A549 (cell line): ENCODE measurements around the gene KRTAP5-4. TPM values are rescaled to one million over a fixed set of nuclear protein-coding genes. Genes with fewer than 3 reads are reported as not detected.
"Not testable (repeated sequence)": the region's sequence is repeated elsewhere in the genome, so short reads cannot be mapped to it uniquely, and the experiment has no call there.

ENCODE experiments used
- ATAC-seq, 2 experiments: fragments of 200-7000 bp in 1 of 2; fragments of >200 bp in 1 of 2; cut with Nextera tagmentation in 1 of 2; cut with Tn5 transposase in 1 of 2; 3 replicates each; pipeline versions ENCODE4 v1.8.0 to v1.9.1; 2018 to 2020; ENCODE audit warnings: mild to moderate bottlenecking in 1 of 2, moderate library complexity in 1 of 2
- CTCF ChIA-PET: fragments of 300-600 bp; sonication (Branson Sonifier 250); formaldehyde crosslinking; extraction: SDS; loops from one replicate; lab custom pipeline; 2021; ENCODE audit warnings: antibody characterized with exemption, inconsistent platforms; lab: Yijun Ruan, JAX
- POLR2A ChIA-PET: fragments of 350-600 bp; formaldehyde crosslinking; extraction: SDS; loops from one replicate; lab custom pipeline; 2021; ENCODE audit warnings: antibody characterized with exemption, inconsistent platforms; lab: Yijun Ruan, JAX
- DNase-seq, 2 experiments: peaks; one replicate each; pipeline versions ENCODE4 v3.0.0 to v3.0.0-alpha.2; 2011 to 2016; ENCODE audit warnings: low read depth in 1 of 2, low spot score in 1 of 2
- FAIRE-seq: peaks from 2 replicates; lab custom pipeline; 2011; peaks lifted over from hg19 to GRCh38; lab: Jason Lieb, UNC
- H3K27ac ChIP-seq, 2 experiments: fragments of >200 bp; sonication (Bioruptor Twin); formaldehyde crosslinking; 3 replicates each; pipeline ENCODE4 v1.5.1; 2016 to 2017
- H3K4me1 ChIP-seq: fragments of >200 bp; sonication (Bioruptor Twin); formaldehyde crosslinking; 3 replicates; pipeline ENCODE4 v1.6.1; 2016
- H3K4me2 ChIP-seq: fragments of >200 bp; sonication (Bioruptor Twin); formaldehyde crosslinking; 3 replicates; pipeline ENCODE4 v1.6.1; 2016
- H3K4me3 ChIP-seq: fragments of >200 bp; sonication (Bioruptor Twin); formaldehyde crosslinking; 3 replicates; pipeline ENCODE4 v1.5.1; 2016
- H3K9me3 ChIP-seq: fragments of >200 bp; sonication (Bioruptor Twin); formaldehyde crosslinking; 3 replicates; pipeline ENCODE4 v1.6.1; 2016
- CEBPB ChIP-seq, 2 experiments: fragments of >200 bp in 1 of 2; sonication (Bioruptor Twin) in 1 of 2; formaldehyde crosslinking in 1 of 2; IDR thresholded peaks; 2 replicates each; pipeline ENCODE4 v1.6.1; 2012 to 2016
- EHMT2 ChIP-seq: fragments of 200-600 bp; sonication (generic); IDR thresholded peaks from 2 replicates; pipeline ENCODE4 v1.6.1; 2016; ENCODE audit warnings: antibody characterized with exemption, low read depth, mild to moderate bottlenecking, moderate library complexity
- ELK1 ChIP-seq: fragments of 150-350 bp; IDR thresholded peaks from 2 replicates; pipeline ENCODE4 v1.6.1; 2014; ENCODE audit warnings: low read depth, mild to moderate bottlenecking, low read length
- ESRRA ChIP-seq: fragments of 150-350 bp; IDR thresholded peaks from 2 replicates; pipeline ENCODE4 v1.6.1; 2014; ENCODE audit warnings: mild to moderate bottlenecking, low read length, borderline replicate concordance
- FOSB ChIP-seq: fragments of 250-450 bp; sonication (Bioruptor Pico); IDR thresholded peaks from 2 replicates; pipeline ENCODE4 v1.5.0; 2020; ENCODE audit warnings: mild to moderate bottlenecking, moderate library complexity
- FOSL2 ChIP-seq, 2 experiments: fragments of 450-650 bp in 1 of 2; fragments of >200 bp in 1 of 2; sonication (Bioruptor Twin) in 1 of 2; formaldehyde crosslinking; IDR thresholded peaks; 2 replicates each; pipeline versions ENCODE4 v1.5.0 to v1.6.1; 2016 to 2020; ENCODE audit warnings: mild to moderate bottlenecking in 1 of 2, moderate library complexity in 1 of 2
- GATA3 ChIP-seq: IDR thresholded peaks from 2 replicates; pipeline ENCODE4 v1.6.1; 2012; ENCODE audit warnings: borderline replicate concordance
- HDAC2 ChIP-seq: fragments of 200-600 bp; sonication (generic); IDR thresholded peaks from 2 replicates; pipeline ENCODE4 v1.6.1; 2016
- JUNB ChIP-seq: fragments of >200 bp; sonication (Bioruptor Twin); formaldehyde crosslinking; IDR thresholded peaks from 2 replicates; pipeline ENCODE4 v1.6.1; 2016
- KDM1A ChIP-seq: fragments of 200-600 bp; sonication (generic); IDR thresholded peaks from 2 replicates; pipeline ENCODE4 v1.6.1; 2016; ENCODE audit warnings: low read depth, mild to moderate bottlenecking
- MAZ ChIP-seq: fragments of 150-350 bp; IDR thresholded peaks from 2 replicates; pipeline ENCODE4 v1.6.1; 2014; ENCODE audit warnings: antibody characterized with exemption, low read depth, low read length, borderline replicate concordance
- NFE2L2 ChIP-seq: fragments of 150-350 bp; conservative IDR thresholded peaks from 2 replicates; pipeline ENCODE4 v1.6.1; 2014; ENCODE audit warnings: low read length
- POLR2A ChIP-seq: IDR thresholded peaks from 2 replicates; pipeline ENCODE4 v1.6.1; 2012; ENCODE audit warnings: mild to moderate bottlenecking, low read length
- POLR2AphosphoS2 ChIP-seq: conservative IDR thresholded peaks from 2 replicates; pipeline ENCODE4 v1.6.1; 2012; ENCODE audit warnings: low read length, improper control_type of control experiment, inconsistent platforms
- RAD21 ChIP-seq, 2 experiments: fragments of >200 bp in 1 of 2; sonication (Bioruptor Twin) in 1 of 2; formaldehyde crosslinking in 1 of 2; IDR thresholded peaks in 1 of 2; conservative IDR thresholded peaks in 1 of 2; 2 replicates in 1 of 2; 3 replicates in 1 of 2; pipeline ENCODE4 v1.6.1; 2012 to 2018; ENCODE audit warnings: inconsistent platforms in 1 of 2
- RCOR1 ChIP-seq: fragments of 150-350 bp; IDR thresholded peaks from 2 replicates; pipeline ENCODE4 v1.6.1; 2014; ENCODE audit warnings: antibody characterized with exemption, low read length, low read depth
- RNF2 ChIP-seq: fragments of 200-600 bp; sonication (generic); IDR thresholded peaks from 2 replicates; pipeline ENCODE4 v1.6.1; 2016; ENCODE audit warnings: low read depth, mild to moderate bottlenecking, antibody characterized with exemption, moderate library complexity, borderline replicate concordance
- SREBF2 ChIP-seq: fragments of 450-650 bp; IDR thresholded peaks from 2 replicates; pipeline ENCODE4 v1.6.1; 2014; ENCODE audit warnings: mild to moderate bottlenecking, moderate library complexity
- TFCP2L1 ChIP-seq: fragments of 250-450 bp; sonication (Bioruptor Pico); IDR thresholded peaks from 2 replicates; pipeline ENCODE4 v1.5.0; 2021; ENCODE audit warnings: mild to moderate bottlenecking
- ZC3H11A ChIP-seq: fragments of 450-650 bp; IDR thresholded peaks from 2 replicates; pipeline ENCODE4 v1.6.1; 2014; ENCODE audit warnings: antibody characterized with exemption, mild to moderate bottlenecking
- ZFP36 ChIP-seq: fragments of 450-650 bp; IDR thresholded peaks from 2 replicates; pipeline ENCODE4 v1.6.1; 2014; ENCODE audit warnings: borderline replicate concordance; ENCODE audit not compliant: partially characterized antibody
- ZSCAN20 ChIP-seq: fragments of 250-450 bp; sonication (Bioruptor Pico); IDR thresholded peaks from 2 replicates; pipeline ENCODE4 v1.8.0; 2022; ENCODE audit warnings: mild to moderate bottlenecking, moderate library complexity
- WGBS: methylation state at CpG from one replicate; pipeline ENCODE4 v1.1.6; 2017; ENCODE audit errors: missing lambda C conversion rate; 5-methylcytosine and 5-hydroxymethylcytosine counted together
- polyA minus RNA-seq: library from RNA; depleted of rRNA, polyadenylated mRNA; stranded (reverse); fragments of >200 nt; gene quantifications from 2 replicates; pipeline ENCODE4 v1.2.3, GENCODE V29; 2011; rRNA and poly(A)+ RNA removed
- polyA plus RNA-seq, 4 experiments: library from polyadenylated mRNA; depleted of rRNA in 3 of 4; stranded (reverse); fragments of >200 nt; fragmentation: RNase III in 1 of 4; extraction: RNeasy Plus Mini Kit Qiagen cat#74134 plus additional on column Dnase treatment in 1 of 4; gene quantifications; 2 replicates in 3 of 4; 3 replicates in 1 of 4; pipeline ENCODE4 v1.2.3, GENCODE V29; 2011 to 2017
- TF ChIP-seq, protein P1 (sequence below): fragments of 250-450 bp; sonication (Bioruptor Pico); IDR thresholded peaks from 2 replicates; pipeline ENCODE4 v1.5.0; 2020; ENCODE audit warnings: low read depth, mild to moderate bottlenecking, moderate library complexity
- TF ChIP-seq, protein P2 (sequence below): fragments of >200 bp; sonication (Bioruptor Twin); formaldehyde crosslinking; IDR thresholded peaks from 3 replicates; pipeline ENCODE4 v1.5.1; 2016

KRTAP5-4 gene, protein sequence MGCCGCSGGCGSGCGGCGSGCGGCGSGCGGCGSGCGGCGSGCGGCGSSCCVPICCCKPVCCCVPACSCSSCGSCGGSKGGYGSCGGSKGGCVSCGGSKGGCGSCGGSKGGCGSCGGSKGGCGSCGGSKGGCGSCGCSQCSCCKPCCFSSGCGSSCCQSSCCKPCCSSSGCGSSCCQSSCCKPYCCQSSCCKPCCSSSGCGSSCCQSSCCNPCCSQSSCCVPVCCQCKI
- polyA plus RNA-seq (2011; rRNA removed) (not detected in 2 replicates), polyA plus RNA-seq (2017; fragmentation: RNase III; extraction: RNeasy Plus Mini Kit Qiagen cat#74134 plus additional on column Dnase treatment) (not detected in 3 replicates), polyA minus RNA-seq (not detected in 2 replicates)
- polyA plus RNA-seq (2012; cell fraction: cytosol; rRNA removed), result not detected in 2 replicates
- not detected in 2 replicates for polyA plus RNA-seq (2012; cell fraction: nucleus; rRNA removed)

GRCh38 chr11:1622086-1622485 lies at the start of gene KRTAP5-4:
KRTAP5-4 (minus strand) TSS chr11:1622138; CDS start chr11:1622093, 45 bp downstream.
- FAIRE-seq (no peak), DNase-seq (no peak), ATAC-seq (no peak)
- Histone ChIP-seq H3K4me1 (no peaks in the 10 kb centered on the region), H3K27ac (no peak within 1 kb of the TSS), H3K4me2 (no peak within 1 kb of the TSS), H3K9me3 (no peaks in the 10 kb centered on the region), H3K4me3 (no peak within 1 kb of the TSS)
- ChIA-PET CTCF (no interaction called here), POLR2A (no interaction called here)
- TF ChIP-seq TFCP2L1 (CRISPR knock-in tag) (no peak), KDM1A (no peak), RAD21 (conservative IDR thresholded peaks at IDR 0.05 in 1 of 2, IDR thresholded peaks at IDR 0.05 in 1 of 2) (no peak), GATA3 (no peak), ESRRA (no peak), POLR2A (no peak)
- TF ChIP-seq, protein P1, sequence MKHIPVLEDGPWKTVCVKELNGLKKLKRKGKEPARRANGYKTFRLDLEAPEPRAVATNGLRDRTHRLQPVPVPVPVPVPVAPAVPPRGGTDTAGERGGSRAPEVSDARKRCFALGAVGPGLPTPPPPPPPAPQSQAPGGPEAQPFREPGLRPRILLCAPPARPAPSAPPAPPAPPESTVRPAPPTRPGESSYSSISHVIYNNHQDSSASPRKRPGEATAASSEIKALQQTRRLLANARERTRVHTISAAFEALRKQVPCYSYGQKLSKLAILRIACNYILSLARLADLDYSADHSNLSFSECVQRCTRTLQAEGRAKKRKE, result no peak
- WGBS, result 0% methylated on average over 1 of the region's 1 CpG

- no peak overlapping the region for H3K4me3 ChIP-seq
- no peak for DNase-seq
- H3K4me2 ChIP-seq, result no peak overlapping the region
- no peak overlapping the region for H3K27ac ChIP-seq
- 45% methylated on average over 11 of the region's 11 CpGs for WGBS
- FAIRE-seq, result no peak
- H3K4me1 ChIP-seq, result no peaks in the 10 kb centered on the region
- H3K9me3 ChIP-seq, result no peaks in the 10 kb centered on the region
- ATAC-seq, result no peak
- TF ChIP-seq, protein P1, result no peak
- no peak for TF ChIP-seq RNF2
- no peak for TF ChIP-seq POLR2AphosphoS2
- no peak for TF ChIP-seq ZSCAN20 (CRISPR knock-in tag)
- no peak for TF ChIP-seq CEBPB (IDR thresholded peaks at IDR 0.05)
- TF ChIP-seq FOSL2 (IDR thresholded peaks at IDR 0.05), result no peak
- TF ChIP-seq FOSL2 (CRISPR knock-in tag; IDR thresholded peaks at IDR 0.05), result no peak
- TF ChIP-seq MAZ, result no peak
- no peak for TF ChIP-seq RAD21 (conservative IDR thresholded peaks at IDR 0.05 in 1 of 2, IDR thresholded peaks at IDR 0.05 in 1 of 2)
- no peak for TF ChIP-seq ZC3H11A
- TF ChIP-seq SREBF2, result no peak
- ChIA-PET CTCF (interaction anchor here (0.7 to 7.7 kb wide), 6 partner anchors 19 to 480 kb away, joined by 3 to 34 read pairs (median 4); no protein-coding TSS in a partner anchor), POLR2A (no interaction called here)
These were observed 49.7 kb upstream of the KRTAP5-4 start for GRCh38 chr11:1671658-1672057.

DNA sequence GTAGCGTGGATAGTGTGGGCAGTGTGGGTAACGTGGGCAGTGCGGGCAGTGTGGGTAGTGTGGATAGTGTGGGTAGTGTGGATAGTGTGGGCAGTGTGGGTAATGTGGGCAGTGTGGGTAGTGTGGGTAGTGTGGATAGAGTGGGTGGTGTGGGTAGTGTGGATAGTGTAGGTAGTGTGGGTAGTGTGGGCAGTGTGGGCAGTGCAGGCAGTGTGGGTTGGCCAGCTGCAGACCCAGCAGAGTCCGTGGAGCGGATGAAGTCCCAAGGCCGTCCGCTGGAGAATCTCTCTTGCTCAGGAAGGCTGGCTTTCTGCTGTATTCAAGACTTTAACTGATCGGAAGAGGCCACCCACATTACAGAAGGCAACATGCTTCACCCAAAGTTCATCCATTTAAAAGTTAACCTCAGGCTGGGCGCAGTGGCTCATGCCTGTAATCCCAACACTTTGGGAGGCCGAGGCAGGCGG lies 49.0 kb upstream of the KRTAP5-4 start:
- Histone ChIP-seq H3K4me2 (no peak overlapping the region), H3K4me1 (no peaks in the 10 kb centered on the region), H3K9me3 (no peaks in the 10 kb centered on the region), H3K4me3 (no peak overlapping the region), H3K27ac (no peak overlapping the region)
- POLR2A ChIA-PET, result no interaction called here
- DNase-seq (no peak), FAIRE-seq (no peak), ATAC-seq (0 out of 6 replicates have a peak, but pooled peaks of 1 of the 2 experiments have one; percentile 35)
- CTCF ChIA-PET, result interaction anchor here (1.0 to 7.7 kb wide), 5 partner anchors 18 to 481 kb away, joined by 3 to 34 read pairs (median 5); no protein-coding TSS in a partner anchor
- WGBS, result 67% methylated on average over 11 of the region's 11 CpGs
- TF ChIP-seq NFE2L2 (no peak), JUNB (no peak), FOSB (CRISPR knock-in tag) (no peak), HDAC2 (no peak), EHMT2 (no peak), RNF2 (no peak), RCOR1 (no peak), TFCP2L1 (CRISPR knock-in tag) (no peak), FOSL2 (IDR thresholded peaks at IDR 0.05) (no peak), FOSL2 (CRISPR knock-in tag; IDR thresholded peaks at IDR 0.05) (no peak), ZC3H11A (no peak), CEBPB (IDR thresholded peaks at IDR 0.05) (no peak), ELK1 (no peak), ZFP36 (no peak)
- TF ChIP-seq, protein P2, sequence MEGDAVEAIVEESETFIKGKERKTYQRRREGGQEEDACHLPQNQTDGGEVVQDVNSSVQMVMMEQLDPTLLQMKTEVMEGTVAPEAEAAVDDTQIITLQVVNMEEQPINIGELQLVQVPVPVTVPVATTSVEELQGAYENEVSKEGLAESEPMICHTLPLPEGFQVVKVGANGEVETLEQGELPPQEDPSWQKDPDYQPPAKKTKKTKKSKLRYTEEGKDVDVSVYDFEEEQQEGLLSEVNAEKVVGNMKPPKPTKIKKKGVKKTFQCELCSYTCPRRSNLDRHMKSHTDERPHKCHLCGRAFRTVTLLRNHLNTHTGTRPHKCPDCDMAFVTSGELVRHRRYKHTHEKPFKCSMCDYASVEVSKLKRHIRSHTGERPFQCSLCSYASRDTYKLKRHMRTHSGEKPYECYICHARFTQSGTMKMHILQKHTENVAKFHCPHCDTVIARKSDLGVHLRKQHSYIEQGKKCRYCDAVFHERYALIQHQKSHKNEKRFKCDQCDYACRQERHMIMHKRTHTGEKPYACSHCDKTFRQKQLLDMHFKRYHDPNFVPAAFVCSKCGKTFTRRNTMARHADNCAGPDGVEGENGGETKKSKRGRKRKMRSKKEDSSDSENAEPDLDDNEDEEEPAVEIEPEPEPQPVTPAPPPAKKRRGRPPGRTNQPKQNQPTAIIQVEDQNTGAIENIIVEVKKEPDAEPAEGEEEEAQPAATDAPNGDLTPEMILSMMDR, result no peak

GRCh38 chr11:1670457-1670856 lies 48.5 kb upstream of the KRTAP5-4 start:
- DNase-seq, H3K4me1 ChIP-seq, H3K27ac ChIP-seq, FAIRE-seq, ATAC-seq, POLR2A ChIA-PET, H3K4me2 ChIP-seq, H3K4me3 ChIP-seq, H3K9me3 ChIP-seq: not testable (repeated sequence)
- CTCF ChIA-PET, result interaction anchor here (1.8 to 7.7 kb wide), 2 partner anchors 18 to 481 kb away, joined by 5 to 34 read pairs; no protein-coding TSS in a partner anchor
- 50% methylated on average over 1 of the region's 1 CpG for WGBS
